PC-3 (cell line): ENCODE results near the gene SLC25A41. TPM values are rescaled to one million over a fixed set of nuclear protein-coding genes. Genes with fewer than 3 reads are reported as not detected.

ENCODE experiments used
- ATAC-seq: fragments of 200-7000 bp; cut with Tn5 transposase; 2 replicates; pipeline ENCODE4 v1.9.1; 2020; ENCODE audit warnings: mild to moderate bottlenecking, moderate library complexity
- BruUV-seq: library from RNA; stranded (reverse); fragments of 400-500 nt; replicated peaks from 2 replicates; lab custom pipeline; 2021; lab: Mats Ljungman, UMichigan
- CTCF ChIA-PET: fragments of 300-600 bp; sonication (Branson Sonifier 250); formaldehyde crosslinking; loops from one replicate; lab custom pipeline; 2022; ENCODE audit warnings: antibody characterized with exemption; lab: Charles Lee
- POLR2A ChIA-PET: fragments of 300-600 bp; sonication (Branson Sonifier 250); formaldehyde crosslinking; loops from one replicate; lab custom pipeline; 2022; ENCODE audit warnings: antibody characterized with exemption; ENCODE audit not compliant: unreplicated experiment; lab: Charles Lee
- DNase-seq: peaks from one replicate; pipeline ENCODE4 v3.0.0-alpha.2; 2015
- H2AFZ ChIP-seq: fragments of 300-600 bp; sonication (generic); 2 replicates; pipeline ENCODE4 v1.6.0; 2016; ENCODE audit warnings: antibody characterized with exemption, low read length
- H3F3A ChIP-seq: fragments of 300-600 bp; sonication (generic); one replicate; pipeline ENCODE4 v1.6.0; 2017; ENCODE audit warnings: antibody characterized with exemption, low read length, control low read depth, mild to moderate bottlenecking; ENCODE audit not compliant: unreplicated experiment
- H3K27ac ChIP-seq: fragments of 300-600 bp; sonication (generic); 2 replicates; pipeline ENCODE4 v1.5.1; 2016; ENCODE audit warnings: mild to moderate bottlenecking, low read length
- H3K27me3 ChIP-seq: fragments of 300-600 bp; sonication (generic); 2 replicates; pipeline ENCODE4 v1.6.1; 2016; ENCODE audit warnings: low read length, mixed read lengths
- H3K36me3 ChIP-seq: fragments of 300-600 bp; sonication (generic); 2 replicates; pipeline ENCODE4 v1.6.1; 2016; ENCODE audit warnings: low read depth, mixed run types, low read length, mixed read lengths
- H3K4me1 ChIP-seq: fragments of 300-600 bp; sonication (generic); 2 replicates; pipeline ENCODE4 v1.5.1; 2016; ENCODE audit warnings: low read length; ENCODE audit not compliant: insufficient read depth
- H3K4me2 ChIP-seq: fragments of 300-600 bp; sonication (generic); 2 replicates; pipeline ENCODE4 v1.6.0; 2016; ENCODE audit warnings: low read length
- H3K4me3 ChIP-seq: fragments of 300-600 bp; sonication (generic); 2 replicates; pipeline ENCODE4 v1.5.1; 2016; ENCODE audit warnings: mild to moderate bottlenecking, low read length, mixed read lengths
- H3K79me2 ChIP-seq: fragments of 300-600 bp; sonication (generic); 2 replicates; pipeline ENCODE4 v1.6.1; 2017; ENCODE audit warnings: low read length, mixed read lengths
- H3K9ac ChIP-seq: fragments of 300-600 bp; sonication (generic); 2 replicates; pipeline ENCODE4 v1.6.0; 2016; ENCODE audit warnings: mild to moderate bottlenecking, low read length
- H3K9me2 ChIP-seq: fragments of 300-600 bp; sonication (generic); replicated peaks from 2 replicates; pipeline ENCODE4 v1.6.1; 2016; ENCODE audit warnings: mixed run types, low read length, mixed read lengths
- H3K9me3 ChIP-seq: fragments of 300-600 bp; sonication (generic); 2 replicates; pipeline ENCODE4 v1.6.1; 2016; ENCODE audit warnings: low read length, mixed read lengths
- H4K20me1 ChIP-seq: fragments of 300-600 bp; sonication (generic); 2 replicates; pipeline ENCODE4 v1.6.1; 2016; ENCODE audit warnings: low read length, mixed read lengths
- EZH2 ChIP-seq: fragments of 300-600 bp; sonication (generic); IDR thresholded peaks from one replicate; pipeline ENCODE4 v1.6.1; 2017; ENCODE audit warnings: antibody characterized with exemption, mild to moderate bottlenecking, low read length; ENCODE audit not compliant: unreplicated experiment
- EZH2phosphoT487 ChIP-seq: fragments of 300-600 bp; sonication (generic); IDR thresholded peaks from 2 replicates; pipeline ENCODE4 v1.6.1; 2018; ENCODE audit warnings: mild to moderate bottlenecking, antibody characterized with exemption, low read length, borderline replicate concordance
- intact Hi-C: fragments of 100-400 bp; cut with micrococcal nuclease; formaldehyde crosslinking; loops from 2 replicates; pipeline ENCODE4 v1.9.0; 2023
- total RNA-seq: library from RNA; depleted of rRNA; stranded (reverse); fragments of >200 nt; gene quantifications from 2 replicates; pipeline ENCODE4 v1.2.3, GENCODE V29; 2014
- TF ChIP-seq, protein P1 (sequence below): fragments of 300-600 bp; sonication (generic); conservative IDR thresholded peaks from 2 replicates; pipeline ENCODE4 v1.5.1; 2017; ENCODE audit warnings: antibody characterized with exemption, low read depth, mild to moderate bottlenecking, low read length

SLC25A41 gene
- total RNA-seq, 1 experiment from 2014 or later: 0.26 TPM

DNA sequence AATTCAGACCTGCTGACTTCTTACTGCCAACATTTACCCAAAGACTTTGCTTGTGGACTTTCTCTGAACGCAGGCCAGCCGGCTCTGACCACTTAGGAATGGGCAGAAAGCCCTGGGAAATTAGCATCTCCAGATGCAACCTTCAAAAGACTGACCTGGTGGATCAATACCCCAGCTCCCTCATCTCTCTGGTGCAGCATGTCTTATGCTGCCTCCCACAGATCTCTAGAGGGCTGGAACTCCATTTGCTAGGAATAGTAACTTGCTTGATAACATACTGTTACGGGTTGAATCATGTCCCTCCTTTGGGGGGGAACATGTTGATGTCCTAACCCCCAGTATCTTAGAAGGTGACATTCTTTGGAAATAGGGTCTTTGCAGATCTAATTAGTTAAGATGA, 12.9 kb upstream of the SLC25A41 start:
- H3K4me2 ChIP-seq: no peak overlapping the region
- H2AFZ ChIP-seq: no peak overlapping the region
- no peaks in the 10 kb centered on the region for H3K36me3 ChIP-seq
- CTCF ChIA-PET: no interaction called here
- intact Hi-C loops: no loop called here
- DNase-seq: no peak
- H3F3A ChIP-seq: no peaks in the 10 kb centered on the region
- H3K9me2 ChIP-seq: no peaks in the 10 kb centered on the region
- no peaks in the 10 kb centered on the region for H4K20me1 ChIP-seq
- H3K4me1 ChIP-seq: no peaks in the 10 kb centered on the region
- H3K79me2 ChIP-seq: no peaks in the 10 kb centered on the region
- no peak overlapping the region for H3K4me3 ChIP-seq
- BruUV-seq: no TSS peak
- H3K27ac ChIP-seq: no peak overlapping the region
- H3K27me3 ChIP-seq: no peaks in the 10 kb centered on the region
- H3K9me3 ChIP-seq: no peaks in the 10 kb centered on the region
- ATAC-seq: no peak
- POLR2A ChIA-PET: no interaction called here
- TF ChIP-seq EZH2: no peak
- TF ChIP-seq, protein P1, sequence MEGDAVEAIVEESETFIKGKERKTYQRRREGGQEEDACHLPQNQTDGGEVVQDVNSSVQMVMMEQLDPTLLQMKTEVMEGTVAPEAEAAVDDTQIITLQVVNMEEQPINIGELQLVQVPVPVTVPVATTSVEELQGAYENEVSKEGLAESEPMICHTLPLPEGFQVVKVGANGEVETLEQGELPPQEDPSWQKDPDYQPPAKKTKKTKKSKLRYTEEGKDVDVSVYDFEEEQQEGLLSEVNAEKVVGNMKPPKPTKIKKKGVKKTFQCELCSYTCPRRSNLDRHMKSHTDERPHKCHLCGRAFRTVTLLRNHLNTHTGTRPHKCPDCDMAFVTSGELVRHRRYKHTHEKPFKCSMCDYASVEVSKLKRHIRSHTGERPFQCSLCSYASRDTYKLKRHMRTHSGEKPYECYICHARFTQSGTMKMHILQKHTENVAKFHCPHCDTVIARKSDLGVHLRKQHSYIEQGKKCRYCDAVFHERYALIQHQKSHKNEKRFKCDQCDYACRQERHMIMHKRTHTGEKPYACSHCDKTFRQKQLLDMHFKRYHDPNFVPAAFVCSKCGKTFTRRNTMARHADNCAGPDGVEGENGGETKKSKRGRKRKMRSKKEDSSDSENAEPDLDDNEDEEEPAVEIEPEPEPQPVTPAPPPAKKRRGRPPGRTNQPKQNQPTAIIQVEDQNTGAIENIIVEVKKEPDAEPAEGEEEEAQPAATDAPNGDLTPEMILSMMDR: no peak
- TF ChIP-seq EZH2phosphoT487: no peak
- H3K9ac ChIP-seq: no peak overlapping the region

DNA sequence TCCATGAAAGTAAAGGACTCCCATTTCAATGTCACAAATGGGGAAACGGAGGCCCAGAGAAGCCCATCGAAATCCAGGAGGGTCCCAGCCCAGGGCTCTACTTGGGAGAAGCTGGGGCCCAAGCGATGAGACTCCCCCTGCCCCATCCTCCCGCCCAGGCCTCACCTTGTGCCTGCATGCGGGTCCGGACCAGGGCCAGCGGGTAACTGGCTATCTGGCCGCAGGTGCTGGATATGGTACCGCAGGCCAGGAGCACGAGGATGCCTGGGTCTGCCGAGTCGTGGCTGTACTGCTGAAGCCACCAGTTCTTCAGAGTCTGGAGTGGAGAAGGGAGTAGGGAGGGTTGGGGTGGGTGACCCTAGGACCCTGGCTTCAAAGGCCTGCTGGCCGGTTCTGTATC, 10.4 kb upstream of the SLC25A41 start:
- ATAC-seq (no peak), DNase-seq (no peak)
- H3K27me3 ChIP-seq: no peaks in the 10 kb centered on the region
- no peak overlapping the region for H3K9ac ChIP-seq
- POLR2A ChIA-PET: no interaction called here
- H3K79me2 ChIP-seq: no peaks in the 10 kb centered on the region
- no peak for TF ChIP-seq EZH2
- TF ChIP-seq, protein P1: no peak
- no peak for TF ChIP-seq EZH2phosphoT487
- no peaks in the 10 kb centered on the region for H3K9me3 ChIP-seq
- no peaks in the 10 kb centered on the region for H3F3A ChIP-seq
- H3K4me3 ChIP-seq: no peak overlapping the region
- no peaks in the 10 kb centered on the region for H3K36me3 ChIP-seq
- no peak overlapping the region for H2AFZ ChIP-seq
- H3K27ac ChIP-seq: no peak overlapping the region
- no TSS peak for BruUV-seq
- H4K20me1 ChIP-seq: no peaks in the 10 kb centered on the region
- CTCF ChIA-PET: no interaction called here
- intact Hi-C loops: no loop called here
- H3K9me2 ChIP-seq: no peaks in the 10 kb centered on the region
- H3K4me1 ChIP-seq: no peaks in the 10 kb centered on the region
- no peak overlapping the region for H3K4me2 ChIP-seq

DNA sequence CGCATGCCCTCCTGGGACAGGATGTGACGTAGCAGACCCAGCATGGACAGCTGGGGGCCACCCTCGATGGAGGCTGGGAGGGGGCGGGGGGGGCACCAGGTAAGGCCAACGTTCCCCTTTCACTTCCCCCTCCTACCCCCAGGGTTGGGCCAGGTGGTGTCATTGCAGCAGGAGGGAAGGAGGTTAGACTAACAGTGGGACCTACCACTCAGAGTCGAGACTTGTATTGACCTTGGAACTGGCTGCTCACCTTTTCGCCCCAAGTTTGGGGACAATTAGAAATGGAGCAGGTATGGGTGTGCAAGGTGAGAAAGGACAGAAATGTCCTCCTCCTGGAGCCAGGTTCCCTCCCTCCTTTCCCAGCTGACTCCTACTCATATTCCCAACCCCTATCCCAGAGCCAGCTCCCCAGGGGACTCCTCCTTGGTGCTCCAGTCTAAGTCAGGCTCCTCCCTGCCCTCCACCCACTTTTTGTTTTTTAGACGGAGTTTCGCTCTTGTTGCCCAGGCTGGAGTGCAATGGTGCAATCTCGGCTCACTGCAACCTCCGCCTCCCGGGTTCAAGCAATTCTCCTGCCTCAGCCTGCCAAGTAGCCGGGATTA, 8.6 kb upstream of the SLC25A41 start:
- no peaks in the 10 kb centered on the region for H3K36me3 ChIP-seq
- H3K27me3 ChIP-seq: no peaks in the 10 kb centered on the region
- no peak overlapping the region for H2AFZ ChIP-seq
- POLR2A ChIA-PET: no interaction called here
- DNase-seq (no peak), ATAC-seq (no peak)
- no peak overlapping the region for H3K27ac ChIP-seq
- intact Hi-C loops: no loop called here
- no peak overlapping the region for H3K9ac ChIP-seq
- no peaks in the 10 kb centered on the region for H3F3A ChIP-seq
- no peak overlapping the region for H3K4me2 ChIP-seq
- H3K4me3 ChIP-seq: no peak overlapping the region
- no peaks in the 10 kb centered on the region for H3K79me2 ChIP-seq
- H3K9me3 ChIP-seq: no peaks in the 10 kb centered on the region
- no peaks in the 10 kb centered on the region for H4K20me1 ChIP-seq
- CTCF ChIA-PET: no interaction called here
- BruUV-seq: no TSS peak
- H3K4me1 ChIP-seq: no peaks in the 10 kb centered on the region
- TF ChIP-seq EZH2phosphoT487 (no peak), EZH2 (no peak)
- TF ChIP-seq, protein P1: no peak
- H3K9me2 ChIP-seq: no peaks in the 10 kb centered on the region
